GM19239 (cell line): ENCODE data around the gene AKT1.
A peak's percentile ranks its signal among the peaks of the same experiment; 100 is the strongest.

ENCODE experiments used
- DNase-seq: peaks from one replicate; pipeline ENCODE4 v3.0.0; 2011; ENCODE audit warnings: low spot score; ENCODE audit not compliant: insufficient read length
- FAIRE-seq: peaks from 2 replicates; lab custom pipeline; 2011; peaks lifted over from hg19 to GRCh38; lab: Jason Lieb, UNC

Gene AKT1

GRCh38 chr14:104800771-104801519 lies 5.4 kb upstream of the AKT1 start, which contains the start of gene ZBTB42:
Gene ZBTB42, plus strand, starts transcription at chr14:104801101. Its CDS starts 97 bp downstream, at chr14:104801198.
- FAIRE-seq (no peak), DNase-seq (peak; percentile 84)

- FAIRE-seq (no peak), DNase-seq (peak; percentile 95)
Measured at GRCh38 chr14:104800015-104800770, 4.6 kb upstream of the AKT1 start.

- FAIRE-seq = peak; percentile 21
- DNase-seq = no peak
Measured at GRCh38 chr14:104799244-104800014, 3.9 kb upstream of the AKT1 start.

- no peak for DNase-seq
- FAIRE-seq = no peak
Measured at GRCh38 chr14:104798300-104799243, 3.0 kb upstream of the AKT1 start.

GRCh38 chr14:104797115-104798044 lies 1.8 kb upstream of the AKT1 start:
- FAIRE-seq (no peak), DNase-seq (no peak)

GRCh38 chr14:104796687-104797081 lies 1.1 kb upstream of the AKT1 start:
- FAIRE-seq = no peak
- DNase-seq = no peak

GRCh38 chr14:104795781-104796686 lies 486 bp upstream of the AKT1 start:
- DNase-seq (peak; percentile 95), FAIRE-seq (no peak)

- DNase-seq (peak; percentile 68), FAIRE-seq (peak; percentile 35)
Measured at GRCh38 chr14:104794631-104794992, 936 bp downstream of the AKT1 start.

GRCh38 chr14:104794099-104794498 lies 1.4 kb downstream of the AKT1 start:
- DNase-seq (peak; percentile 53), FAIRE-seq (no peak)

- FAIRE-seq (no peak), DNase-seq (no peak)
Measured at GRCh38 chr14:104793703-104793959, 1.9 kb downstream of the AKT1 start.

- DNase-seq (no peak), FAIRE-seq (no peak)
Measured at GRCh38 chr14:104792945-104793702, 2.4 kb downstream of the AKT1 start.

- no peak for FAIRE-seq
Measured at GRCh38 chr14:104792101-104792884, 3.3 kb downstream of the AKT1 start.

GRCh38 chr14:104791425-104791824 lies 4.1 kb downstream of the AKT1 start:
- FAIRE-seq = no peak
- DNase-seq = no peak

More at GRCh38 chr14:104792101-104792884, 3.3 kb downstream of the AKT1 start:
- no peak for DNase-seq

GRCh38 chr14:104789752-104790743 lies 5.5 kb downstream of the AKT1 start:
- FAIRE-seq (no peak), DNase-seq (no peak)
